CD4-positive, alpha-beta memory T cell (primary cell): Measurements from ENCODE around the gene IL7R. TPM values are rescaled to one million over a fixed set of nuclear protein-coding genes. Genes with fewer than 3 reads are reported as not detected.

ENCODE experiments used
- polyA plus RNA-seq, 2 donors: library from polyadenylated mRNA; unstranded; fragments of 300-500 nt; fragmentation: Illumina TruSeq; gene quantifications; one replicate each; pipeline ENCODE4 v1.2.3, GENCODE V29; 2021
- total RNA-seq, 2 experiments: library from RNA; stranded (reverse); gene quantifications; one replicate each; pipeline ENCODE4 v1.2.3, GENCODE V29; 2021

Gene IL7R
- total and polyA plus RNA-seq, 4 experiments from 2014 or later, result 514 to 2,440 (median 1,801) TPM

Other genes starting within 250 kb of the IL7R start
- 10 to 100 TPM; 14.2 to 15.4 TPM for gene SPEF2, start 239.0 kb upstream of the IL7R start, total RNA-seq
- 1 to 10 TPM; 4.0 to 6.2 TPM for gene SPEF2, start 239.0 kb upstream of the IL7R start, polyA plus RNA-seq
- gene CAPSL, start 81.7 kb downstream of the IL7R start, total RNA-seq, result not detected
- not detected for gene CAPSL, start 81.7 kb downstream of the IL7R start, polyA plus RNA-seq
- not detected for gene UGT3A1, start 134.5 kb downstream of the IL7R start, total RNA-seq
- gene UGT3A1, start 134.5 kb downstream of the IL7R start, polyA plus RNA-seq, result not detected
- not detected for gene UGT3A2, start 210.0 kb downstream of the IL7R start, total RNA-seq
- gene UGT3A2, start 210.0 kb downstream of the IL7R start, polyA plus RNA-seq, result under 1 TPM in 1 of 2 donors, not detected in 1; 0.17 TPM